ENCODE measurements around the gene SLC22A1. TPM values are rescaled to one million over a fixed set of nuclear protein-coding genes. Genes with fewer than 3 reads are reported as not detected.

SLC22A1 gene
- polyA plus RNA-seq, 10 donors = 0.15 to 2.0 (median 0.67) TPM; not detected in 2

Other genes with a start within 250 kb of the SLC22A1 start
- under 1 TPM; 0.06 to 0.55 (median 0.29) TPM for gene MAS1, start 230.8 kb upstream of the SLC22A1 start, polyA plus RNA-seq (ENCODE audit: insufficient read length in 10 of 10)
- gene IGF2R, start 152.7 kb upstream of the SLC22A1 start, polyA plus RNA-seq (ENCODE audit: insufficient read length in 10 of 10) = 100 to 1,000 TPM; 114 to 143 (median 129) TPM
- gene SLC22A2, start 137.0 kb downstream of the SLC22A1 start, polyA plus RNA-seq (ENCODE audit: insufficient read length in 10 of 10) = under 1 TPM in 4 of 10 donors, not detected in 6; 0.10 to 0.28 (median 0.17) TPM
- 10 to 100 TPM in 8 of 10 donors, 1 to 10 TPM in 2; 6.8 to 16.5 (median 13.3) TPM for gene SLC22A3, start 226.6 kb downstream of the SLC22A1 start, polyA plus RNA-seq (ENCODE audit: insufficient read length in 10 of 10)

Data from muscle of back (tissue), 10 donors.